Prostate gland (tissue), 2 donors: Measurements from ENCODE around the gene CCT2.

Experiments used
- CTCF ChIP-seq, 4 experiments: fragments of 200-600 bp in 2 of 4; fragments of 450-650 bp in 2 of 4; sonication (generic) in 2 of 4; IDR thresholded peaks; 1 replicate in 3 of 4; 2 replicates in 1 of 4; pipeline ENCODE4 v1.5.1; 2016 to 2019; ENCODE audit warnings: antibody characterized with exemption in 4 of 4, mild to moderate bottlenecking in 2 of 4, moderate library complexity in 2 of 4
- POLR2A ChIP-seq: fragments of 450-650 bp; IDR thresholded peaks from one replicate; pipeline ENCODE4 v1.6.1; 2016; ENCODE audit warnings: antibody characterized with exemption, mild to moderate bottlenecking
- POLR2AphosphoS5 ChIP-seq: sonication (generic); formaldehyde crosslinking; IDR thresholded peaks from one replicate; pipeline ENCODE4 v1.6.1; 2017; ENCODE audit warnings: antibody characterized with exemption

GRCh38 chr12:69630191-69630590, 44.9 kb downstream of the CCT2 start:
- TF ChIP-seq CTCF (IDR thresholded peaks at IDR 0.05) (no peak), POLR2AphosphoS5 (no peak), POLR2A (no peak)
